ENCODE results near the gene SLC13A3. TPM values are rescaled to one million over a fixed set of nuclear protein-coding genes. Genes with fewer than 3 reads are reported as not detected.

The SLC13A3 gene
- total RNA-seq, 3 donors from 2014 or later (not counting 1 experiment from before 2014, with no cell fraction given), result 0.63 TPM; not detected in 1

DNA sequence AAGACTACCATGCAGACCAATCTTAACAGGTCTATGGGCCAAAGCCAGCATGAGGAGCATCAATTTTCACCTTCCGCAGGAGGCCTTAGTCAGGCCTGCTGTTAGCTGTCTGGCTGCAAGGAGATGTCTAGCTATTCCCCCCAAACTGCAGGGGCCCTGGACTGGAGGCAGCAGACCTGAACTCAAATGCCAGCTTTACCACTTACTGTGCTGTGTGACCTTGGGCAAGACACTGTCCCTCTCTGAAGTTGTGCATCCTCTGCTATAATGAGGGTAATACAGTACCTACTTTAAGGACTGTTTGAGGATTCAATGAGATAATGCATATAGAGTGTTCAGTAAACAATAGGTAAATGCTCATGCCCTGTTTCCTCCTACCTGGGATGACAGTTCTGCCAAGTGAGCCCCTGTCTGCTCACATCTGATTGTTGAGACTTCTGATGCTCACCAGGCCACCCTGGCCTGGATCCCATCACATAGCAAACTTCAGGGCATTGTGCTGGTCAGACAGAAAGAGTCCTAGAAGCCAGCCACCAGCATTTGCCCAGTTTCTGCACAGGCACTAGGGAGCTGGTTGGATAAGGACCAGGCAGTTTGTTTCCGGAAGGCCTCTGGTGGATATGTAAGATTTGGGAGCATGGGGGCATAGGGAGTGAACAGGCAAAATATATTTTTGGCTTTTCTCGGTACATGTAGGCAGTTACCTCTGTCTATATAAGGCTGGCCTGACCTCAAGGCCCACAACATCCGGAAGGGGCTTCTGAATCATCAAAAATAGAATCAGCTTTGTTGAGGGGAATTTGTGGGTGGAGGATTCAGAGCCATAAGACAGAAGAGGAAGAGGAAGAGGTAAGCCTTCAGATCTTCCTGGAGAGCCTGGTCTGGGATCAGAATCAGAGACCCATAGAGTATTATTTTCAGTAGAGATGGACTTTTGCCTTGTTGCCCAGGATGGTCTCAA lies 98.5 kb downstream of the SLC13A3 start:
- Mint-ChIP-seq H3K27ac (peak overlapping the region; percentile 57 to 69), H3K9me3 (no peaks in the 10 kb centered on the region), H3K27me3 (ENCODE audit: low read depth in 2 of 2) (no peaks in the 10 kb centered on the region), H3K36me3 (no peaks in the 10 kb centered on the region), H3K4me1 (peaks cover 21 to 22% of the 10 kb centered on the region in 2 donors), H3K4me3 (peak overlapping the region; percentile 77)
- Histone ChIP-seq H3K36me3 (ENCODE audit: control insufficient read depth, insufficient read depth, low read length) (no peaks in the 10 kb centered on the region), H3K4me1 (ENCODE audit: control insufficient read depth, insufficient read depth, low read length) (peaks cover 28% of the 10 kb centered on the region), H3K27me3 (ENCODE audit: control insufficient read depth, insufficient read depth, low read length) (no peaks in the 10 kb centered on the region), H3K9me3 (ENCODE audit: control insufficient read depth, insufficient read depth, low read length) (no peaks in the 10 kb centered on the region), H3K4me3 (ENCODE audit: low read length) (no peak overlapping the region), H3K27ac (ENCODE audit: low read length) (no peak overlapping the region)
- TF ChIP-seq, protein P1, sequence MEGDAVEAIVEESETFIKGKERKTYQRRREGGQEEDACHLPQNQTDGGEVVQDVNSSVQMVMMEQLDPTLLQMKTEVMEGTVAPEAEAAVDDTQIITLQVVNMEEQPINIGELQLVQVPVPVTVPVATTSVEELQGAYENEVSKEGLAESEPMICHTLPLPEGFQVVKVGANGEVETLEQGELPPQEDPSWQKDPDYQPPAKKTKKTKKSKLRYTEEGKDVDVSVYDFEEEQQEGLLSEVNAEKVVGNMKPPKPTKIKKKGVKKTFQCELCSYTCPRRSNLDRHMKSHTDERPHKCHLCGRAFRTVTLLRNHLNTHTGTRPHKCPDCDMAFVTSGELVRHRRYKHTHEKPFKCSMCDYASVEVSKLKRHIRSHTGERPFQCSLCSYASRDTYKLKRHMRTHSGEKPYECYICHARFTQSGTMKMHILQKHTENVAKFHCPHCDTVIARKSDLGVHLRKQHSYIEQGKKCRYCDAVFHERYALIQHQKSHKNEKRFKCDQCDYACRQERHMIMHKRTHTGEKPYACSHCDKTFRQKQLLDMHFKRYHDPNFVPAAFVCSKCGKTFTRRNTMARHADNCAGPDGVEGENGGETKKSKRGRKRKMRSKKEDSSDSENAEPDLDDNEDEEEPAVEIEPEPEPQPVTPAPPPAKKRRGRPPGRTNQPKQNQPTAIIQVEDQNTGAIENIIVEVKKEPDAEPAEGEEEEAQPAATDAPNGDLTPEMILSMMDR (IDR thresholded peaks at IDR 0.05), result no peak
- DNase-seq, result peak in 1 of 2 donors; percentile 60
- ATAC-seq, result peak; percentile 60 to 89 (median 87)
- intact Hi-C loops (cut with micrococcal nuclease), result no loop called here
- WGBS (ENCODE audit: insufficient coverage), result 25% methylated on average over 4 of the region's 4 CpGs

DNA sequence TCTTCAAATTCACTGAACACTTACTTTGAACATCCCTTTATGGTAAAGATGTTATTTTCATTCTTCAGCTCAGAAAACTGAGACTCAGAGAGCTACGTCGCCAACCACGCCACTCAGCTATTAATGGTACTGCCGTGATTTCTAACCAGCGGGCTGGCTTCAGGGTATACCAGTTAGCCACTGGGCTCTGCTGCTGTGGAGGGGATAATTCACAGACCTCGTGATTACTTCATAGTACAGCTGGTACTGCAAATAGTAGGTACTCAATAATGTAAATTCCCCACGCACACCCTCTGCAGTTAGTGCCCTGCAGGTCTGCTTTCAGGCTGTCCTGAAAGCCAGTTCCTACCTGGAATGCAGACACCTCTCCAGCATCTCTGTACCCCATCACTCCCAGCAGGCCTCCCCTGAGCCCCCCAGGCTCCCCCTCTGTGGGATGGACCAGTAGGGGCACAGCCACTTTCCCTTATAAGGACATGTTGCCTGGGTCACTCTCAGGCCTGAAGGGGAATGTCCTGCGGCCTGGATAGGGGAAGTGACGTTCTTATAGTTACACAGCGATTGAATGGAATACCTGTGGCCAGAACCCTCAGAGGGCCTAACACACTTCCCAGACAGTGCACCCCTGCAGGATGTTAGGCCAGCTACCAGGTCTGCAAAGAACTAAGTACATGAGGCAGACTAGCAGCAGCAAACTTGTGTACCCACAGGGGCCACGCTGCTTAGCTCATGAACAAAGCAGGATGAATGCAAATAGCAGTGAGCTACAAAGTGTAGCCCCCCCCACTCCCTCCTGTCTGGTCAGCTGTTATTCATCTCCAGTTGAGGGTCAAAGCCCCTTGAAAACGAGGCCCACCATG lies 99.5 kb downstream of the SLC13A3 start:
- H3K9me3 ChIP-seq (ENCODE audit: control insufficient read depth, insufficient read depth, low read length), result no peaks in the 10 kb centered on the region
- intact Hi-C loops (cut with micrococcal nuclease), result no loop called here
- DNase-seq, result no peak
- no peaks in the 10 kb centered on the region for H3K36me3 ChIP-seq (ENCODE audit: control insufficient read depth, insufficient read depth, low read length)
- Mint-ChIP-seq H3K27me3 (ENCODE audit: low read depth in 2 of 2) (no peaks in the 10 kb centered on the region), H3K9me3 (no peaks in the 10 kb centered on the region), H3K4me1 (peaks cover 21 to 22% of the 10 kb centered on the region in 2 donors), H3K27ac (no peak overlapping the region), H3K4me3 (no peak overlapping the region), H3K36me3 (no peaks in the 10 kb centered on the region)
- peaks cover 36% of the 10 kb centered on the region for H3K4me1 ChIP-seq (ENCODE audit: control insufficient read depth, insufficient read depth, low read length)
- H3K4me3 ChIP-seq (ENCODE audit: low read length), result no peak overlapping the region
- ATAC-seq, result no peak
- WGBS (ENCODE audit: insufficient coverage), result 75% methylated on average over 12 of the region's 12 CpGs
- H3K27me3 ChIP-seq (ENCODE audit: control insufficient read depth, insufficient read depth, low read length), result no peaks in the 10 kb centered on the region
- TF ChIP-seq, protein P1 (IDR thresholded peaks at IDR 0.05), result no peak
- H3K27ac ChIP-seq (ENCODE audit: low read length), result no peak overlapping the region

DNA sequence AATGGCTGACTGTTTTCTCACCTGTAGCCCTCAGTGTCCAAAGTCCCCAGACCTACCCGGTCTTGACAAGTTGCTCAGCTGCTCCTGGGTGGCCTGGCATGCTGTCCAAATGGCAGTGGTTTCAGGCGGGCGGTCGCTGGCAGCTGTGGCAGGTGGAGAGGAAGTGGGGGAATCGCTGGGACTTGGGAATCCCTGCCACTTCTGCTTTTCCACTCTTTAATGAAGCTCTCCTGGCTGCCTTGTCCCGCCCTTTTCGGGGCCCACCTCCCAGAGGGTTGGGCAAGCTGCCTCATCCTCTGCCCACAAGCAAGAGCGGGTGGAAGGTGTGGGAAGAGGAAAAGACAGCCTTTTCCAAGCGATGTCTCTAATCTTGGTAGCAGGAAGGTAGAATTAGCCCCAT lies 100.8 kb downstream of the SLC13A3 start, which contains the start of gene OCSTAMP:
TSS of gene OCSTAMP (minus strand) at position 194 of the 400 bp plus-strand sequence. CDS start at position 100, 94 bp downstream.
- Histone ChIP-seq H3K9me3 (ENCODE audit: control insufficient read depth, insufficient read depth, low read length) (no peaks in the 10 kb centered on the region), H3K4me1 (ENCODE audit: control insufficient read depth, insufficient read depth, low read length) (peaks cover 46% of the 10 kb centered on the region), H3K27me3 (ENCODE audit: control insufficient read depth, insufficient read depth, low read length) (no peaks in the 10 kb centered on the region), H3K27ac (ENCODE audit: low read length) (no peak within 1 kb of the TSS), H3K4me3 (ENCODE audit: low read length) (no peak within 1 kb of the TSS), H3K36me3 (ENCODE audit: control insufficient read depth, insufficient read depth, low read length) (no peaks in the 10 kb centered on the region)
- DNase-seq (no peak), ATAC-seq (no peak)
- Mint-ChIP-seq H3K4me1 (peaks cover 26 to 27% of the 10 kb centered on the region in 2 donors), H3K36me3 (no peaks in the 10 kb centered on the region), H3K27me3 (ENCODE audit: low read depth in 2 of 2) (no peaks in the 10 kb centered on the region), H3K4me3 (no peak within 1 kb of the TSS), H3K9me3 (no peaks in the 10 kb centered on the region), H3K27ac (no peak within 1 kb of the TSS)
- TF ChIP-seq, protein P1 (IDR thresholded peaks at IDR 0.05), result no peak
- WGBS (ENCODE audit: insufficient coverage), result 43% methylated on average over 9 of the region's 9 CpGs
- intact Hi-C loops (cut with micrococcal nuclease), result no loop called here

Measured in natural killer cell (primary cell).